Thyroid gland (tissue), 4 donors: ENCODE data around the gene MALL. TPM values are rescaled to one million over a fixed set of nuclear protein-coding genes. Genes with fewer than 3 reads are reported as not detected.

Experiments used
- DNase-seq, 2 donors: peaks; one replicate each; pipeline ENCODE4 v3.0.0-alpha.2; 2019
- H3K27ac ChIP-seq, 3 donors: fragments of 200-600 bp; sonication (generic); 1 replicate in 2 of 3; 2 replicates in 1 of 3; pipeline ENCODE4 v1.5.1; 2016 to 2019; ENCODE audit warnings: mild to moderate bottlenecking in 1 of 3, moderate library complexity in 1 of 3
- H3K27me3 ChIP-seq: fragments of 200-600 bp; sonication (generic); one replicate; pipeline ENCODE4 v1.5.1; 2019
- H3K36me3 ChIP-seq, 2 donors: fragments of 200-600 bp; sonication (generic); one replicate each; pipeline ENCODE4 v1.5.1; 2016 to 2019
- H3K4me1 ChIP-seq, 2 donors: fragments of 200-600 bp; sonication (generic); one replicate each; pipeline ENCODE4 v1.5.1; 2017 to 2019
- H3K4me3 ChIP-seq, 3 donors: fragments of 200-600 bp; sonication (generic); replicated peaks in 1 of 3; 1 replicate in 2 of 3; 2 replicates in 1 of 3; pipeline ENCODE4 v1.5.1; 2016; ENCODE audit warnings: mild to moderate bottlenecking in 1 of 3
- H3K9me3 ChIP-seq: fragments of 200-600 bp; sonication (generic); one replicate; pipeline ENCODE4 v1.5.1; 2017
- CTCF ChIP-seq, 6 experiments: fragments of 200-600 bp in 3 of 6; fragments of 450-650 bp in 3 of 6; sonication (generic) in 3 of 6; IDR thresholded peaks; one replicate each; pipeline ENCODE4 v1.5.1; 2016 to 2019; ENCODE audit warnings: antibody characterized with exemption in 6 of 6, mild to moderate bottlenecking in 2 of 6, inconsistent platforms in 1 of 6, moderate library complexity in 1 of 6
- POLR2A ChIP-seq, 2 donors: fragments of 450-650 bp; IDR thresholded peaks; one replicate each; pipeline ENCODE4 v1.6.1; 2017; ENCODE audit warnings: antibody characterized with exemption in 2 of 2, mild to moderate bottlenecking in 2 of 2, moderate library complexity in 1 of 2
- WGBS, 2 donors: methylation state at CpG; one replicate each; pipeline ENCODE4 v1.1.5; 2017; 5-methylcytosine and 5-hydroxymethylcytosine counted together
- intact Hi-C: fragments of 100-400 bp; cut with DNase I; formaldehyde crosslinking; loops from one replicate; pipeline ENCODE4 v1.15.1; 2023
- total RNA-seq, 4 donors: library from RNA; depleted of rRNA; stranded (reverse); fragments of >200 nt; gene quantifications; one replicate each; pipeline ENCODE4 v1.2.3, GENCODE V29; 2016

The MALL gene
- total RNA-seq, 4 donors from 2014 or later: 13.3 to 54.4 (median 25.0) TPM

- Histone ChIP-seq H3K27ac (no peak overlapping the region), H3K36me3 (no peaks in the 10 kb centered on the region), H3K9me3 (no peaks in the 10 kb centered on the region), H3K27me3 (no peaks in the 10 kb centered on the region), H3K4me3 (no peak overlapping the region), H3K4me1 (no peaks in the 10 kb centered on the region)
- DNase-seq: no peak
- intact Hi-C loops: no loop called here
- no peak for TF ChIP-seq POLR2A (IDR thresholded peaks at IDR 0.05)
- no peak for TF ChIP-seq CTCF (IDR thresholded peaks at IDR 0.05)
Observed at GRCh38 chr2:110134025-110134424, 18.4 kb upstream of the MALL start.

- WGBS, 2 donors: 91 to 94% methylated on average over 2 of the region's 2 CpGs
Observed at GRCh38 chr2:110131166-110131565, 15.5 kb upstream of the MALL start.

GRCh38 chr2:110130757-110131156 lies 15.1 kb upstream of the MALL start:
- DNase-seq: no peak
- intact Hi-C loops: no loop called here
- WGBS, 2 donors: 90 to 94% methylated on average over 2 of the region's 2 CpGs
- H3K9me3 ChIP-seq: no peaks in the 10 kb centered on the region
- TF ChIP-seq CTCF (IDR thresholded peaks at IDR 0.05): no peak
- TF ChIP-seq POLR2A (IDR thresholded peaks at IDR 0.05): no peak
- no peak overlapping the region for H3K4me3 ChIP-seq
- no peaks in the 10 kb centered on the region for H3K27me3 ChIP-seq
- no peaks in the 10 kb centered on the region for H3K36me3 ChIP-seq
- no peak overlapping the region for H3K27ac ChIP-seq
- no peaks in the 10 kb centered on the region for H3K4me1 ChIP-seq

More at GRCh38 chr2:110131166-110131565, 15.5 kb upstream of the MALL start:
- TF ChIP-seq CTCF (IDR thresholded peaks at IDR 0.05) (no peak), POLR2A (IDR thresholded peaks at IDR 0.05) (no peak)
- H3K9me3 ChIP-seq: no peaks in the 10 kb centered on the region
- no peak for DNase-seq
- H3K27ac ChIP-seq: no peak overlapping the region
- H3K36me3 ChIP-seq: no peaks in the 10 kb centered on the region
- intact Hi-C loops: no loop called here
- no peaks in the 10 kb centered on the region for H3K27me3 ChIP-seq
- H3K4me1 ChIP-seq: no peaks in the 10 kb centered on the region
- no peak overlapping the region for H3K4me3 ChIP-seq

GRCh38 chr2:110126906-110127305 lies 11.3 kb upstream of the MALL start:
- TF ChIP-seq POLR2A (IDR thresholded peaks at IDR 0.05) (no peak), CTCF (IDR thresholded peaks at IDR 0.05) (no peak)
- Histone ChIP-seq H3K4me1 (no peaks in the 10 kb centered on the region), H3K4me3 (no peak overlapping the region), H3K9me3 (no peaks in the 10 kb centered on the region), H3K36me3 (no peaks in the 10 kb centered on the region), H3K27me3 (no peaks in the 10 kb centered on the region), H3K27ac (no peak overlapping the region)
- 81 to 82% methylated on average over 2 of the region's 2 CpGs for WGBS, 2 donors
- no peak for DNase-seq
- intact Hi-C loops: no loop called here

GRCh38 chr2:110126086-110126773 lies 10.6 kb upstream of the MALL start:
- Histone ChIP-seq H3K9me3 (no peaks in the 10 kb centered on the region), H3K27ac (no peak overlapping the region)

More at GRCh38 chr2:110126086-110126773, 10.6 kb upstream of the MALL start:
- H3K27me3 ChIP-seq: no peaks in the 10 kb centered on the region
- no peak for DNase-seq
- TF ChIP-seq POLR2A (IDR thresholded peaks at IDR 0.05) (no peak), CTCF (IDR thresholded peaks at IDR 0.05) (no peak)
- WGBS, 2 donors: 87 to 91% methylated on average over 4 of the region's 4 CpGs
- H3K4me1 ChIP-seq: peaks cover 0 to 2% of the 10 kb centered on the region in 2 donors
- H3K36me3 ChIP-seq: no peaks in the 10 kb centered on the region
- H3K4me3 ChIP-seq: no peak overlapping the region
- intact Hi-C loops: no loop called here
